PC-9 (cell line): Measurements from ENCODE around the gene AADACL4. TPM values are rescaled to one million over a fixed set of nuclear protein-coding genes. Genes with fewer than 3 reads are reported as not detected.

ENCODE experiments used
- BruUV-seq: library from RNA; stranded (reverse); fragments of 400-500 nt; replicated peaks from 2 replicates; lab custom pipeline; 2021; lab: Mats Ljungman, UMichigan
- CTCF ChIA-PET: fragments of 300-600 bp; sonication (Branson Sonifier 250); formaldehyde crosslinking; loops from one replicate; lab custom pipeline; 2022; ENCODE audit warnings: antibody characterized with exemption; lab: Charles Lee
- POLR2A ChIA-PET: fragments of 300-600 bp; sonication (Branson Sonifier 250); formaldehyde crosslinking; loops from one replicate; lab custom pipeline; 2022; ENCODE audit warnings: antibody characterized with exemption; ENCODE audit not compliant: unreplicated experiment; lab: Charles Lee
- DNase-seq, 2 experiments: peaks; one replicate each; pipeline versions ENCODE4 v3.0.0 to v3.0.0-alpha.2; 2015 to 2022; ENCODE audit warnings: mixed read lengths in 1 of 2
- H2AFZ ChIP-seq: fragments of 200-600 bp; sonication (generic); 2 replicates; pipeline ENCODE4 v1.8.1; 2017; ENCODE audit warnings: antibody characterized with exemption
- H3F3A ChIP-seq: fragments of 200-600 bp; sonication (generic); 2 replicates; pipeline ENCODE4 v1.8.1; 2017; ENCODE audit warnings: antibody characterized with exemption, mild to moderate bottlenecking, low read depth; ENCODE audit not compliant: insufficient read depth
- H3K27ac ChIP-seq: fragments of 200-600 bp; sonication (generic); 2 replicates; pipeline ENCODE4 v1.6.1; 2016; ENCODE audit warnings: mixed run types
- H3K27me3 ChIP-seq: fragments of 200-600 bp; sonication (generic); 2 replicates; pipeline ENCODE4 v1.6.1; 2016; ENCODE audit warnings: low read depth, mixed run types; ENCODE audit not compliant: insufficient read depth
- H3K36me3 ChIP-seq: fragments of 200-600 bp; sonication (generic); 2 replicates; pipeline ENCODE4 v1.6.1; 2016; ENCODE audit warnings: low read depth, mixed run types
- H3K4me1 ChIP-seq: fragments of 200-600 bp; sonication (generic); replicated peaks from 2 replicates; pipeline ENCODE4 v1.6.1; 2016; ENCODE audit warnings: mixed run types; ENCODE audit not compliant: insufficient read depth
- H3K4me2 ChIP-seq: fragments of 200-600 bp; sonication (generic); 2 replicates; pipeline ENCODE4 v1.6.1; 2017; ENCODE audit warnings: mixed run types
- H3K4me3 ChIP-seq: fragments of 200-600 bp; sonication (generic); 2 replicates; pipeline ENCODE4 v1.6.1; 2016; ENCODE audit warnings: mixed run types
- H3K79me2 ChIP-seq: fragments of 200-600 bp; sonication (generic); 2 replicates; pipeline ENCODE4 v1.6.1; 2017; ENCODE audit warnings: low read depth, mixed run types
- H3K9me2 ChIP-seq: fragments of 200-600 bp; sonication (generic); 2 replicates; pipeline ENCODE4 v1.8.1; 2017; ENCODE audit warnings: mild to moderate bottlenecking; ENCODE audit not compliant: insufficient read depth
- H3K9me3 ChIP-seq: fragments of 200-600 bp; sonication (generic); 2 replicates; pipeline ENCODE4 v1.8.1; 2016; ENCODE audit warnings: low read depth; ENCODE audit not compliant: insufficient read depth
- H4K20me1 ChIP-seq: fragments of 200-600 bp; sonication (generic); 2 replicates; pipeline ENCODE4 v1.8.1; 2017; ENCODE audit not compliant: insufficient read depth
- EZH2 ChIP-seq: fragments of 200-600 bp; sonication (generic); IDR thresholded peaks from 2 replicates; pipeline ENCODE4 v1.8.0; 2017; ENCODE audit warnings: antibody characterized with exemption, low read depth
- intact Hi-C: fragments of 100-400 bp; cut with micrococcal nuclease; formaldehyde crosslinking; loops from one replicate; pipeline ENCODE4 v1.10.0; 2022; ENCODE audit not compliant: unreplicated experiment
- total RNA-seq: library from RNA; stranded (reverse); gene quantifications from 2 replicates; pipeline ENCODE4 v1.2.3, GENCODE V29; 2021
- TF ChIP-seq, protein P1 (sequence below): fragments of 200-600 bp; sonication (generic); conservative IDR thresholded peaks from 2 replicates; pipeline ENCODE4 v1.6.1; 2017; ENCODE audit warnings: mixed run types, antibody characterized with exemption, mild to moderate bottlenecking, moderate library complexity

AADACL4 gene
- total RNA-seq, 1 experiment from 2014 or later, result not detected

GRCh38 chr1:12649971-12650421, 6.1 kb downstream of the AADACL4 start:
- Histone ChIP-seq H3K36me3 (no peaks in the 10 kb centered on the region), H4K20me1 (no peaks in the 10 kb centered on the region), H3K27ac (no peak overlapping the region), H3K79me2 (no peaks in the 10 kb centered on the region), H3K27me3 (no peaks in the 10 kb centered on the region), H3K9me2 (no peaks in the 10 kb centered on the region), H3K4me3 (no peak overlapping the region), H3K4me2 (no peak overlapping the region), H3K4me1 (no peaks in the 10 kb centered on the region), H3F3A (no peaks in the 10 kb centered on the region), H2AFZ (no peak overlapping the region), H3K9me3 (no peaks in the 10 kb centered on the region)
- POLR2A ChIA-PET, result interaction anchor here (0.6 kb wide), 1 partner anchor 9 kb away, joined by 4 read pairs; no protein-coding TSS in a partner anchor
- TF ChIP-seq, protein P1, sequence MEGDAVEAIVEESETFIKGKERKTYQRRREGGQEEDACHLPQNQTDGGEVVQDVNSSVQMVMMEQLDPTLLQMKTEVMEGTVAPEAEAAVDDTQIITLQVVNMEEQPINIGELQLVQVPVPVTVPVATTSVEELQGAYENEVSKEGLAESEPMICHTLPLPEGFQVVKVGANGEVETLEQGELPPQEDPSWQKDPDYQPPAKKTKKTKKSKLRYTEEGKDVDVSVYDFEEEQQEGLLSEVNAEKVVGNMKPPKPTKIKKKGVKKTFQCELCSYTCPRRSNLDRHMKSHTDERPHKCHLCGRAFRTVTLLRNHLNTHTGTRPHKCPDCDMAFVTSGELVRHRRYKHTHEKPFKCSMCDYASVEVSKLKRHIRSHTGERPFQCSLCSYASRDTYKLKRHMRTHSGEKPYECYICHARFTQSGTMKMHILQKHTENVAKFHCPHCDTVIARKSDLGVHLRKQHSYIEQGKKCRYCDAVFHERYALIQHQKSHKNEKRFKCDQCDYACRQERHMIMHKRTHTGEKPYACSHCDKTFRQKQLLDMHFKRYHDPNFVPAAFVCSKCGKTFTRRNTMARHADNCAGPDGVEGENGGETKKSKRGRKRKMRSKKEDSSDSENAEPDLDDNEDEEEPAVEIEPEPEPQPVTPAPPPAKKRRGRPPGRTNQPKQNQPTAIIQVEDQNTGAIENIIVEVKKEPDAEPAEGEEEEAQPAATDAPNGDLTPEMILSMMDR, result no peak
- no peak for TF ChIP-seq EZH2
- CTCF ChIA-PET, result no interaction called here
- intact Hi-C loops, result no loop called here
- no peak for DNase-seq
- BruUV-seq, result no TSS peak

DNA sequence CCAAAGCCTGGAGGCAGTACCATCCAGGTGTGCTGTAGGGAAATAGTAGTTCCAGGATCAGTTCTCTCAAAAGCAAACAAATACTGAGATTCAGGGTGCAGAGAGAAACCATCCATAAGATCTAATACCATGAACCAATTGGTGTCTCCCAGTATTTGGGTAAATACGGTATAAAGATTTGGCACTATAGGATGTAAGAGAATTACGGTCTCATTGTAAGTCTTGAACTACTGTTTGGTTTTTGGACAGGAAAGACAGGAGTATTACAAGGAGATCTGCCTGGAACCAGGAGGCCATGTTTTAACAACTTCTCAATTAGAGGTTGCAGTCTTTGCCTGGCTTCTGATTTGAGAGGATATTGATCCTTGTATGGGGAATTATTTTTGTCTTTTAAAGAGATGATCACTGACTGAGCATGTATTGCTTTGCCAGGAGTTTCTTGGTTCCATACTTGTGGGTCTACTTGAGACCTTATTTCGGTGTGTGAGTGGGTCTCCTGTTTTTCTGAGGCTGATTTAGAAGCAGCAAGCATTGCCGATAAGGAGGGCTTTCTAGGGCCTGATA, 10.2 kb downstream of the AADACL4 start:
- no peaks in the 10 kb centered on the region for H3F3A ChIP-seq
- H3K9me3 ChIP-seq, result no peaks in the 10 kb centered on the region
- no TSS peak for BruUV-seq
- no peak overlapping the region for H3K4me3 ChIP-seq
- no peaks in the 10 kb centered on the region for H3K27me3 ChIP-seq
- CTCF ChIA-PET, result no interaction called here
- H3K79me2 ChIP-seq, result no peaks in the 10 kb centered on the region
- H3K4me2 ChIP-seq, result no peak overlapping the region
- no peaks in the 10 kb centered on the region for H3K36me3 ChIP-seq
- H4K20me1 ChIP-seq, result no peaks in the 10 kb centered on the region
- H3K27ac ChIP-seq, result no peak overlapping the region
- no peaks in the 10 kb centered on the region for H3K4me1 ChIP-seq
- intact Hi-C loops, result no loop called here
- POLR2A ChIA-PET, result no interaction called here
- no peaks in the 10 kb centered on the region for H3K9me2 ChIP-seq
- H2AFZ ChIP-seq, result no peak overlapping the region
- TF ChIP-seq EZH2, result no peak
- TF ChIP-seq, protein P1, result no peak
- no peak for DNase-seq

DNA sequence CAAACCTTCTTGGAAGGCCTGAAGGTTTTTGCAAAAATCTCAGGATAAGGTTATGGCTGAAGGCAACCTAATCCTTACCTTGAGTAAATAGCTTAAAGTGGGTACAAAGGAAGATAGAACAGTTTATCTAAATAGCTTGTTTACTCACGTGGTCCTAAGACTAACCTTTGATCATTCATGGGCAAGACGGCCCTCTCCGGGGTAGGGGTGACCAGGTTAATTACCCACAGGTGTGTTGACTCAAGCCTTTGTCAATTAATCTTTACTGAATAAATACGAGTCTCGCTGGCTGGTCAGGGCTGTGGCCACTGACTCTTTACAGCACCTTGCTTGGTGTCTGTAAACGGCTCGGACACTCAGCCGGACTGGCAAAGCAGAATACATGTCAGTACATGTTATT, 10.8 kb downstream of the AADACL4 start:
- Histone ChIP-seq H3K79me2 (no peaks in the 10 kb centered on the region), H3K9me2 (no peaks in the 10 kb centered on the region), H3K4me2 (no peak overlapping the region), H3K9me3 (no peaks in the 10 kb centered on the region), H4K20me1 (no peaks in the 10 kb centered on the region), H3K36me3 (no peaks in the 10 kb centered on the region), H2AFZ (no peak overlapping the region), H3F3A (no peaks in the 10 kb centered on the region), H3K4me3 (no peak overlapping the region), H3K4me1 (no peaks in the 10 kb centered on the region), H3K27me3 (no peaks in the 10 kb centered on the region), H3K27ac (no peak overlapping the region)
- intact Hi-C loops, result no loop called here
- no TSS peak for BruUV-seq
- CTCF ChIA-PET, result no interaction called here
- POLR2A ChIA-PET, result no interaction called here
- no peak for DNase-seq
- no peak for TF ChIP-seq EZH2
- TF ChIP-seq, protein P1, result no peak
